ENCODE results near the gene TSPAN15. TPM values are rescaled to one million over a fixed set of nuclear protein-coding genes. Genes with fewer than 3 reads are reported as not detected.

Gene TSPAN15
- total and polyA plus RNA-seq, 2 experiments from 2014 or later = 6.6 to 10.1 TPM

- TF ChIP-seq, protein P1, sequence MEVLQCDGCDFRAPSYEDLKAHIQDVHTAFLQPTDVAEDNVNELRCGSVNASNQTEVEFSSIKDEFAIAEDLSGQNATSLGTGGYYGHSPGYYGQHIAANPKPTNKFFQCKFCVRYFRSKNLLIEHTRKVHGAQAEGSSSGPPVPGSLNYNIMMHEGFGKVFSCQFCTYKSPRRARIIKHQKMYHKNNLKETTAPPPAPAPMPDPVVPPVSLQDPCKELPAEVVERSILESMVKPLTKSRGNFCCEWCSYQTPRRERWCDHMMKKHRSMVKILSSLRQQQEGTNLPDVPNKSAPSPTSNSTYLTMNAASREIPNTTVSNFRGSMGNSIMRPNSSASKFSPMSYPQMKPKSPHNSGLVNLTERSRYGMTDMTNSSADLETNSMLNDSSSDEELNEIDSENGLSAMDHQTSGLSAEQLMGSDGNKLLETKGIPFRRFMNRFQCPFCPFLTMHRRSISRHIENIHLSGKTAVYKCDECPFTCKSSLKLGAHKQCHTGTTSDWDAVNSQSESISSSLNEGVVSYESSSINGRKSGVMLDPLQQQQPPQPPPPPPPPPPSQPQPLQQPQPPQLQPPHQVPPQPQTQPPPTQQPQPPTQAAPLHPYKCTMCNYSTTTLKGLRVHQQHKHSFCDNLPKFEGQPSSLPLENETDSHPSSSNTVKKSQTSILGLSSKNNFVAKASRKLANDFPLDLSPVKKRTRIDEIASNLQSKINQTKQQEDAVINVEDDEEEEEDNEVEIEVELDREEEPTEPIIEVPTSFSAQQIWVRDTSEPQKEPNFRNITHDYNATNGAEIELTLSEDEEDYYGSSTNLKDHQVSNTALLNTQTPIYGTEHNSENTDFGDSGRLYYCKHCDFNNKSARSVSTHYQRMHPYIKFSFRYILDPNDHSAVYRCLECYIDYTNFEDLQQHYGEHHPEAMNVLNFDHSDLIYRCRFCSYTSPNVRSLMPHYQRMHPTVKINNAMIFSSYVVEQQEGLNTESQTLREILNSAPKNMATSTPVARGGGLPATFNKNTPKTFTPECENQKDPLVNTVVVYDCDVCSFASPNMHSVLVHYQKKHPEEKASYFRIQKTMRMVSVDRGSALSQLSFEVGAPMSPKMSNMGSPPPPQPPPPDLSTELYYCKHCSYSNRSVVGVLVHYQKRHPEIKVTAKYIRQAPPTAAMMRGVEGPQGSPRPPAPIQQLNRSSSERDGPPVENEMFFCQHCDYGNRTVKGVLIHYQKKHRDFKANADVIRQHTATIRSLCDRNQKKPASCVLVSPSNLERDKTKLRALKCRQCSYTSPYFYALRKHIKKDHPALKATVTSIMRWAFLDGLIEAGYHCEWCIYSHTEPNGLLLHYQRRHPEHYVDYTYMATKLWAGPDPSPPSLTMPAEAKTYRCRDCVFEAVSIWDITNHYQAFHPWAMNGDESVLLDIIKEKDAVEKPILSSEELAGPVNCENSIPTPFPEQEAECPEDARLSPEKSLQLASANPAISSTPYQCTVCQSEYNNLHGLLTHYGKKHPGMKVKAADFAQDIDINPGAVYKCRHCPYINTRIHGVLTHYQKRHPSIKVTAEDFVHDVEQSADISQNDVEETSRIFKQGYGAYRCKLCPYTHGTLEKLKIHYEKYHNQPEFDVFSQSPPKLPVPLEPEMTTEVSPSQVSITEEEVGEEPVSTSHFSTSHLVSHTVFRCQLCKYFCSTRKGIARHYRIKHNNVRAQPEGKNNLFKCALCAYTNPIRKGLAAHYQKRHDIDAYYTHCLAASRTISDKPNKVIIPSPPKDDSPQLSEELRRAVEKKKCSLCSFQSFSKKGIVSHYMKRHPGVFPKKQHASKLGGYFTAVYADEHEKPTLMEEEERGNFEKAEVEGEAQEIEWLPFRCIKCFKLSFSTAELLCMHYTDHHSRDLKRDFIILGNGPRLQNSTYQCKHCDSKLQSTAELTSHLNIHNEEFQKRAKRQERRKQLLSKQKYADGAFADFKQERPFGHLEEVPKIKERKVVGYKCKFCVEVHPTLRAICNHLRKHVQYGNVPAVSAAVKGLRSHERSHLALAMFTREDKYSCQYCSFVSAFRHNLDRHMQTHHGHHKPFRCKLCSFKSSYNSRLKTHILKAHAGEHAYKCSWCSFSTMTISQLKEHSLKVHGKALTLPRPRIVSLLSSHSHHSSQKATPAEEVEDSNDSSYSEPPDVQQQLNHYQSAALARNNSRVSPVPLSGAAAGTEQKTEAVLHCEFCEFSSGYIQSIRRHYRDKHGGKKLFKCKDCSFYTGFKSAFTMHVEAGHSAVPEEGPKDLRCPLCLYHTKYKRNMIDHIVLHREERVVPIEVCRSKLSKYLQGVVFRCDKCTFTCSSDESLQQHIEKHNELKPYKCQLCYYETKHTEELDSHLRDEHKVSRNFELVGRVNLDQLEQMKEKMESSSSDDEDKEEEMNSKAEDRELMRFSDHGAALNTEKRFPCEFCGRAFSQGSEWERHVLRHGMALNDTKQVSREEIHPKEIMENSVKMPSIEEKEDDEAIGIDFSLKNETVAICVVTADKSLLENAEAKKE (CRISPR knock-in tag; IDR thresholded peaks at IDR 0.05) = no peak
- no peak for TF ChIP-seq ZNF331 (CRISPR knock-in tag; IDR thresholded peaks at IDR 0.05; ENCODE audit: low read depth)
- no peak for TF ChIP-seq CREB1 (CRISPR knock-in tag; IDR thresholded peaks at IDR 0.05; ENCODE audit: low read depth)
Measured at GRCh38 chr10:69435966-69436520, 15.2 kb upstream of the TSPAN15 start (continued).

- Histone ChIP-seq H3F3A (replicated peaks; ENCODE audit: low read depth) (no peaks in the 10 kb centered on the region), H3K36me3 (ENCODE audit: insufficient read depth) (no peaks in the 10 kb centered on the region), H3K9me2 (ENCODE audit: insufficient read depth) (no peaks in the 10 kb centered on the region), H3K4me3 (no peak overlapping the region), H3K79me2 (replicated peaks; ENCODE audit: insufficient read depth) (no peaks in the 10 kb centered on the region), H4K20me1 (replicated peaks; ENCODE audit: insufficient read depth) (no peaks in the 10 kb centered on the region), H3K4me2 (no peak overlapping the region), H3K4me1 (ENCODE audit: insufficient read depth) (peaks cover 5% of the 10 kb centered on the region), H3K27ac (ENCODE audit: low read depth) (no peak overlapping the region), H2AFZ (no peak overlapping the region), H3K27me3 (ENCODE audit: insufficient read depth) (no peaks in the 10 kb centered on the region)
- DNase-seq (ENCODE audit: low spot score) (no peak), ATAC-seq (no peak)
- H3K27ac Mint-ChIP-seq = no peak overlapping the region
- H3K4me3 Mint-ChIP-seq = no peak overlapping the region
- H3K27me3 Mint-ChIP-seq (ENCODE audit: insufficient read depth, low read depth, poor library complexity) = peaks cover 12% of the 10 kb centered on the region
- H3K4me1 Mint-ChIP-seq = peaks cover 11% of the 10 kb centered on the region
- no peaks in the 10 kb centered on the region; the same call in 1 of the 3 replicates for H3K36me3 Mint-ChIP-seq (ENCODE audit: low read depth)
- TF ChIP-seq, protein P2, sequence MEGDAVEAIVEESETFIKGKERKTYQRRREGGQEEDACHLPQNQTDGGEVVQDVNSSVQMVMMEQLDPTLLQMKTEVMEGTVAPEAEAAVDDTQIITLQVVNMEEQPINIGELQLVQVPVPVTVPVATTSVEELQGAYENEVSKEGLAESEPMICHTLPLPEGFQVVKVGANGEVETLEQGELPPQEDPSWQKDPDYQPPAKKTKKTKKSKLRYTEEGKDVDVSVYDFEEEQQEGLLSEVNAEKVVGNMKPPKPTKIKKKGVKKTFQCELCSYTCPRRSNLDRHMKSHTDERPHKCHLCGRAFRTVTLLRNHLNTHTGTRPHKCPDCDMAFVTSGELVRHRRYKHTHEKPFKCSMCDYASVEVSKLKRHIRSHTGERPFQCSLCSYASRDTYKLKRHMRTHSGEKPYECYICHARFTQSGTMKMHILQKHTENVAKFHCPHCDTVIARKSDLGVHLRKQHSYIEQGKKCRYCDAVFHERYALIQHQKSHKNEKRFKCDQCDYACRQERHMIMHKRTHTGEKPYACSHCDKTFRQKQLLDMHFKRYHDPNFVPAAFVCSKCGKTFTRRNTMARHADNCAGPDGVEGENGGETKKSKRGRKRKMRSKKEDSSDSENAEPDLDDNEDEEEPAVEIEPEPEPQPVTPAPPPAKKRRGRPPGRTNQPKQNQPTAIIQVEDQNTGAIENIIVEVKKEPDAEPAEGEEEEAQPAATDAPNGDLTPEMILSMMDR (conservative IDR thresholded peaks at IDR 0.05; ENCODE audit: low read depth in 2 of 2) = no peak
- TF ChIP-seq EZH2 (IDR thresholded peaks at IDR 0.05; ENCODE audit: low read depth, unreplicated experiment) = no peak
- peaks cover 7% of the 10 kb centered on the region for H3K9me3 Mint-ChIP-seq
Measured at GRCh38 chr10:69437321-69438259, 13.7 kb upstream of the TSPAN15 start.

Measured in GM23338 (cell line).